Left forelimb (tissue), 1 donor: Measurements from ENCODE around the gene KIAA1549.

Experiments
- DNase-seq: peaks from one replicate; pipeline ENCODE4 v3.0.0-alpha.2; 2018; ENCODE audit warnings: low spot score

Gene KIAA1549

DNA sequence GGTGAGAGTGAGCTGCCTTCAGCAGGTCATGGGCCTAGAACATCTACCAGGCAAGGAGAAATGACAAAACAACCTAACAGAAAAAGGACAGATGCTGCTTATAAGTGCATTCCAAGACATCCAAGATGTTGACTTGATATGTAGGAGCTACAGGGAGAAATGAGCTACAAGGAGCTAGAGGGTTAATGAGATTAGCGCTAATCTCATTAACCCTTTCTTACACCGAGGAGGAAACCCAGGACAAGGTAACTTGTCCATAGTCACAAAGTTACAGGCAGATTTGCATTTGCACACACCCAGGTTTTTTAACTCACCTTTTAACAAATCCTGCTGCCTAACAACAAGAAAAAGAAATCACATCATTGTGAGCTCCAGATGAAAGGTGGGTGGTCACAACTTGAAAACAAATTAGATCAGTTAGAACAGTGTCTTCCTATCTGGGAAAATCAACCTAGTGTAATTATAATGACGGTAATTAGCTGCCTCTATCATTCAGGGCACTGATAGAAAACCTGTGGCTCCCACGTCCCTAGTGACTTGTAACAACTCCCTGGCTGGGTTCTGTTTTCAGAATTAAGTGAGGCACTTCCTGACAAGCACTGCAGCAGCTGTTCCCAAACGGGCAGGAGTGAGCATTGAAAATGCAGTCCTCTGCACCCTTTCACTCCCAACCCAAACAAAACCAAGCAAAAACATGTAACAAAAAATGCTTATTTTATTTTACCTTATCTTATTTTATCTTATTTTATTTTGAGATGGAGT, 5.7 kb downstream of the KIAA1549 start:
- DNase-seq = no peak

DNA sequence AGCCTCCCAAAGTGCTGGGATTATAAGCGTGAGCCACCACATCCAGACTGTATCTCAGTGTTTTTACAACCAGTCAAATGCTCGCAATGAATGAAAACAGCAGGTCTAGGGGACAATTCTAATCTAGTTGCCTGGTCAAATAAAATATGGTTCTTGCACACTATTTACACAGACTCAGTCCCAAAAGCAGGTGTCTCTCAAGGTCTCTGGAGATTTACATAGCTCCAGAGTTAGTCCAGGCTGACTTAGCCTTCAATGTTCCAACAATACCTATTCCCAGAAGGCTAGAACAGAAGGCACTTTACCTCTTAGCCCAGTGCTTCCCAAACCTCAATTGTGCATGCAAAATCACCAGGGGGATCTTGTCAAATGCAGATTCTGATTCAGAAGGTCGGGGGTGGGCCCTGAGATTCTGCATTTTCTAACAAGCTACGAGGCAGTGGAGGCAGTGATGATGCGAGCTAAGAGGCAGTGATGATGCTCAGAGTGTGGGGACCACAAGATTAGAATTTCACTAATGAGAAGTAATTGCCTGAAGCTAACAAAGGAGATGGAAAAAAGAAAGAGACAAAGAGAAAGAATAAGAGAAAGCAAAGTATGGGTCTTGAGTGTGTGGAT, 6.4 kb downstream of the KIAA1549 start:
- no peak for DNase-seq

DNA sequence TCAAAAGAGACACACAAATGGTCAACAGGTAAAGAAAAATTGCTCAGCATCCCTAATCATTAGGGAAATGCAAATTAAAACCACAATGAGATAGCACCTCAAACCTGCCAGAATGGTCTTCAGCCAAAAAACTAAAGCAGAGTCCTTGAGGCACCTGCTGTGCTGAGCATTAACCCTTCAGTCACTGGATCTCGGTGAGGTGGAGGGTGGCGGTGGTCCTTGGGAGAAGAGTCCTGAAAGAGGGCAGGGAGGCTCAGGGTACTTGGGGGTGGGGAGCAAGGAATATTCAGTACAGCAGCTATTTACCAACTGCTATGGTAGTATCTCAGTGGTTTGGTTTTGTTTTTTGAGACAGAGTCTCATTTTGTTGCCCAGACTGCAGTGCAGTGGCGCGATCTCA, 7.1 kb downstream of the KIAA1549 start:
- DNase-seq = no peak

DNA sequence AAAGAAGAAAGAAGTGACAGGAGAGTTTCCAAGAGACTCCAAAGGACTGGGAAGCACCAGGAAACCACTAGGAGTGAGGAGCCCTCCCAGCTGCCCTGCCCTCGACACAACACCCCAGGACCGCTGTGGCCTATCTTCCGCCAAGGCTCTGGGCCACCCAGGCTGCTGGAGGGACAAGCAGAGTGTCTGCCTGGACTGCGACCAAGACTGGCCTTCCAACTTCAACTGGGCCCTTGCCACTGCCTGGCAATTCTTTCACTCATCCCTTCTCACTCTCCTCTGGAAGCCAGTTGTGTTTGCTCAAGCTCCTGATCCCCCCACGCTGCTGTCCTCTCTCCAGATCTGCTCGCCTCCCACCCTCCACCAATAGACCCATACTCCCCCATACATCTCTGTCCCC, 10.2 kb downstream of the KIAA1549 start:
- DNase-seq = no peak

DNA sequence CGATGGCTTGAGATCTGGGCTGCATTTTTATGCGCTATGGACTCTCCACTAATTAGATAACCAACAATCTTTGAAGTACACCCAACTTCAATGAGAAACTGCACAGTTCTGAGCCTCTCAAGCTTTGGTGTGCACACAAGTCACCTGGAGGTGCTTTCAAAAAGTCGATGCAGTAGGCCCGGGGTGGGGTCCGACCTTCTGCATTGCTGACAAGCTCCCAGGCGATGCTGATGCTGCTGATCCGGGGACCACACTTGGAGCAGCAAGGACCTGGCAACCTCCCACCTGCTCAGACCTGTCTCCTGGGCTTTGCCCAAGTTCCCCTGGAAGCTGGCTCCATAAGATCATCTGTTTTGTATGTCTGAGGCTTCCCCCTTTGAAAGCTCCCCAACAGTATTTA, 10.7 kb downstream of the KIAA1549 start:
- no peak for DNase-seq

DNA sequence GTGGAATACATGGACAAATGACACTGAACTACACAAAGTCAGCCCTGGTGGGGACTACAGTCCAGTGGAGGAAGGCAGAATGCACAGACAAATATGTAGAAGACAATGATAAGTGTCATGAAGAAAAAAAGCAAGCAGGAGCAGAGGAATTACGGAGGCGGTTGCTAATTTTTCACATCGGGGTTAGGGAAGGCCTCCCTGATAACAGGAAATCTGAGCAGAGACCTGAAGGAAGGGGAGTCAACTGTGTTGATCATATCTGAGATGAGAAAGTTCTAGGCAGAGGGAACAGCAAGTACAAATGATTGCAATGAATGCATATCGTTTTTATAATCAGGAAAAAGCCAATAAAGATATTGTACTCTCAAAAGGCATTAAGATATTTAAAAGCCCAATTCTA, 14.0 kb downstream of the KIAA1549 start:
- no peak for DNase-seq

DNA sequence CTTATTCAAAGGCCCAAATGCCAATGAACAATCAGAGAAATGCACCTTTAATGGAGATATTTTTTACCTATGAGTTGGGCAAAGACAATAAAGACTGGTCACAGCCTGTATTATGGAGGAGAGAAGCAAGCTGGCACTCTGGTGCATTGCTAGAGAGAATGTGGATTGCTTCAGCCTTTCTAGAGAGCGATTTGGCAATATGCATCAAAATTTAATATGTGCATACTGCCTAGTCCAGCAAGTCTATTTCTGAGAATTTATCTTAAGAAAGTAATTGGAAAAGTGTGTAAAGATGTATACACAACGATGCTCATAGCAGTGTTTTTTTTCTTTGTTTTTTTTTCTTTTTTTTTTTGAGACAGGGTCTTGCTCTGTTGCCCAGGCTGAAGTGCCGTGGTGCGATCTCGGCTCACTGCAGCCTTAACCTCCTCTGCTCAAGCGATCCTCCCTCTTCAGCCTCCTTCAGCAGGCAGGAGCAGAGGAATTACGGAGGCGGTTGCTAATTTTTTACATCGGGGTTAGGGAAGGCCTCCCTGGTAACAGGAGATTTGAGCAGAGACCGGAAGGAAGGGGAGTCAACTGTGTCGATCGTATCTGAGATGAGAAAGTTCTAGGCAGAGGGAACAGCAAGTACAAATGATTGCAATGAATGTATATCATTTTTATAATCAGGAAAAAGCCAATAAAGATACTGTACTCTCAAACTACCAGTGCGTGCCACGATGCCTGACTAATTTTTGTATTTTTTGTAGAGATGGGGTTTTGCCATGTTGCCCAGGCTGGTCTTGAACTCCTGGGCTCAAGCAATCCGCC, 16.4 kb downstream of the KIAA1549 start:
- no peak for DNase-seq

DNA sequence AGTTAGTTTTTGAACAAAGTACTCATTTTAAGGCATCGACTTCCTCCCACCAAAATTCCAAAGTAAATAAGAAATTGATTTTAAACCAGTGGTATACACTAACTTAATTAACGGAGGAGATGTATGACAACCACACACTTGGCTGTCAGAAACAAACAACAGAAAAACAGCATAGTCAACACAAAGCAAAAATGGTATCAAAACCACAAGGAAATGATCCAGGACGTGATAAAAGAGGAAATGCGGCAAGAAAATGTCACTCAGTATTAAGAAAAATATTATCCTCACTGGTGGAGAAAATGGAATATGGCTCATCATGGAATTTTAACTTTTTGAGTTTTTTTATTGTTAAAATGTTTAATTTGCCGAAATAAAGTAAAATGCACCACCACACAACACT, 17.5 kb downstream of the KIAA1549 start:
- no peak for DNase-seq

DNA sequence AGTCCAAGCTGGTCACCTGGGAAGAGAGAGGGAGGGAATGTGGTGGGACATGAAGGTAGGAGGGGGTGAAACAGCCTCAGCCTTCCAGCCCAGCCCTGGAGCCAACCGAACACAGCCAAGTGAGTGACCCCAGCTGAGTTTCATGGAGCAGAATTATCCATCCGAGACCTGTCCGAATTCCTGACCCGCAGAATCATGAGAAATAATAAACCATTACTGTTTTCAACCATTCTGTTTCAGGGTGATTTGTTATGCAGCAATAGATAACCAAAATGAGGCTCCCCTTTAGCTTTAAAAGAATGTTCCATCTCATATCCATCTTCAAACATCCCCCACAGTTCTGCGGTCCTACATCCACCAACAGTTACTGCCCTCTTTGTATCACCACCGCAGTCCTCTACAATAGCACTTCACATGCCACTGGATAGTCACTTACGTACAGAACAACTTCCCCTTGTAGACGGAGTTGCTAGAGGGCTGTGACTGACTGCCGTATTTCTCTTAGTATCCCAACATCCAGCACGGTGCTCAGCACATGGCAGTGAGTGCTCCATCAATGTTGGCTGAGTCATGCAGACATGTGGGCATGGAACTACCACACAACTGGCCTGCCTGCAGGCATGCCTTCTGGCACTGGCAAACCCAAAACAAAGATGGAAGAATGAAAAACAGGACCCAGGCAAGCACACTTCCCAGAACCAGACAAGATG, 18.5 kb downstream of the KIAA1549 start:
- no peak for DNase-seq

DNA sequence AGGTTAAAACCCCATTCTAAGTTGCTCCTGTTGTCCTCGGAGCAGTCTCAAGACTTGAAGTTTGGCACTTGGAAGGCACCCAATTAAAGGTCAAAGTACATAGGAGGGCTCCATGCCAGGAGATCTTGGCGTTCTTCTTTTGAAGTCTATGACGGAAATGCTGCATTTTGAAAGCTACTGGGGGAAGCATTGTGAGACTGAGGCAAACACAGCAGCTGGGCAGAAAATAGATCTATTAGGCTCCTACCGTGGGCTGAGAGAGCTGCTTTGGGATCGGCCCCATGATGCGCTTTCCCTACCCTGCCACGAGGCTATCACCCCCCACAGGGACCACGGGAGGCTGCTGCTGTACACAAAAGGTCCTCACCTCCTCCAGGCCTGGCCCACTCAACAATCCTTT, 20.0 kb downstream of the KIAA1549 start:
- no peak for DNase-seq

DNA sequence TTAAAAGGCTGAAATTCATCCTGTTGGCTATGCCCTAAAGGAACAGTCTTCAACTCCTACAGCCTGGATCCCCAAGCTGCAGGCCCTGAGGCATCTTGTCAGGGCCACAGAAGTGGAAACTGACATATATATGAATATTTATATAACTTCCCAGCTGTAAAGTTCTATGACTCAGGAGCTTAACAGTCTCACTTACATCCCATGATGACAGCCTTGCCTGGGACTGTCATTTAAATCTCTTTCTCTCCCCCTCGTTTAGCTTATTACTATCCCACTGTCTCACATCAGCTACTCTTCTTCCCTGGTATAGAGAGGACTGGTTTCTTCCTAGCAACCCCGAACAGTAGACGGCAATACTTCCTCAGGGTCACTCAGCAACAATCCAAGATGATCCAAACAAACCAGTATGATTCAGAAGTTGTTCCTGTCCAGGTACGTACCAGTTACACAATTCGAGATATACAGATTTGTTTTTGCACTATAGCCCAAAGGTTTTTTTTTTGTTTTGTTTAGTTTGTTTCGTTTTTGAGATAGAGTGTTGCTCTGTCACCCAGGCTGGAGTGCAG, 22.7 kb downstream of the KIAA1549 start:
- DNase-seq = no peak

DNA sequence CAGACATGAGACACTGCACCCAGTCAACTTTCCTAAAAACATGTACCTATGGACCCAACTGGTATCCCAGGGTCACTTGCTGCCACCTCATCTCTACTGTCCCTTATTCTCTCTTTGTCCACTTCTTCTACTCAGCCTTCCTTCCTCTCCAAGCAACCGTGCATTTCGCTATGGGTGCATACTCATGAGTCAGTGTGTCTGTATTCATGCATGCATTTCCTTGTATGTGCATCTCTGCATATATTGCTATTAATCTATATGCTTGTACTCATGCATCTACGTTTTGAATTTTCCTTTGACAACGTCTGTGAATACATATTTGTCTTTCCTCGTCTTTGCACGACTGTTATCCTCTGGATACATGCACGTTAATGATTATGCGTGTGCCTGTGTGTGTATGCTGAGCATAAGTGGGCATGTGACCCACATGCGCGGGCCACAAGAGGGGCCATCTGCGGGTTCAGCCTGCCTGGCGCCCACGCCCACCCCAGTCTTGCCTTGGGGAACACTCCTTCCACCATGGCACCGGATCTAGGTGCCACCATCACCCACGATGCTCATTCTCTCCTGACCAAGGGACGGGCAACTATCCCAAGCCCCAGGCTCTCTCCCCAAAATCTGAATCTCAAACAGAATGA, 23.3 kb downstream of the KIAA1549 start:
- no peak for DNase-seq

DNA sequence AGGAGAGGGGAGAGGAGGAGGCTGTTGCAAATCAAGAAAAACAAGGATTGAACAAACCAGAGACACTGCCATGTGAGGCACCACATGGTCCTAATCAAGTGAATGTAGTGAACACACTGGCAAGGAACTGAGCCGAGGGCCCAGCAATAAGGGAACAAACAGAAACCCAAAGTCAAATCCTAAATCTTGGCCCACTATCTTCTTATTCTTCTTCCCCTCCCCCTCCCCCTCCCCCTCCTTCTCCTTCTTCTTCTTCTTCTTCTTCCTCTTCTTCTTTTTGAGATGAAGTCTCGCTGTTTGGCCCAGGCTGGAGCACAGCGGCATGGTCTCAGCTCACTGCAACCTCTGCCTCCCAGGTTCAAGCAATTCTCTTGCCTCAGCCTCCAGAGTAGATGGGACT, 24.0 kb downstream of the KIAA1549 start:
- no peak for DNase-seq

DNA sequence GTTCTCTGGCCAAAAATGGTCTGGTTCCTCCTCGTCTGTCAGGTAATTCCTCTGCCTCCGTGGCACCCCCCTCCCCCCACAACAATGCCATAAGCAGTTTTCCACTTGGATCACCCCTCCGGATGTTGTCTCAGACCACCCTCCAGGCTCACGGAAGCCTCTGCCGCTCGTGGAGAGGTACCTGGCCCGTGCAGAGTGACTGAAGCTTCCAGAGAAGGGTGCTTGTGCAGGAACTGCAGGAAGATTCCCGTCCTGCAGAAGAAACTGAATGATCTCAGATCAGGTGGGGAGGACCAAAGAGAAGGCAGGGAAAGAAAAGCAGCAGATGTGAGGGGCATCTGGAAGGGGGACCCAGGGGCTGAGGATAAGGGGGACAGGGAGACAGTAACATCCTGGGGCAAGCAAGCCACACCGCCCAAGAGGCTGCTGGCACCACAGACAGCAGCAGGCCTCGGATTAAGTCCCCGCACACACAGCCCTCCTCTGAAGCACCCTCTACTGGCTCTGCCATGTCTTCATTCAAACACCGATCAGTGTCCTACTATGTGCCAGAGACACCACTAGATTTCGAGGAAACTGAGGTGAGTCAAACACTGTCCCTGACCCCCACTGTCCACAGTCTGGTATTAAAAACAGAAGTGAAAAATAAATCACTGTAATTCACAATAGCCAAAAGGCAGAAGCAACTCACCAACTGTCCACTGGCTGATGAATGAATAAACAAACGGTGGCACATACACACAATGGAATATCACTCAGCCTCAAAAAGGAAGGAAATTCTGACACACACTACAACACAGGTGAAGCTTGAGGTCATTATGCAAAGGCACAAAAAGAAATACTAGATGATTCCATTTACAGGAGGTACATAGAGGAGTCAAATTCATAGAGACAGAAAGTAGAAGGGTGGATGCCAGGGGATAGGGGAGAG, 26.4 kb downstream of the KIAA1549 start:
- DNase-seq = no peak

DNA sequence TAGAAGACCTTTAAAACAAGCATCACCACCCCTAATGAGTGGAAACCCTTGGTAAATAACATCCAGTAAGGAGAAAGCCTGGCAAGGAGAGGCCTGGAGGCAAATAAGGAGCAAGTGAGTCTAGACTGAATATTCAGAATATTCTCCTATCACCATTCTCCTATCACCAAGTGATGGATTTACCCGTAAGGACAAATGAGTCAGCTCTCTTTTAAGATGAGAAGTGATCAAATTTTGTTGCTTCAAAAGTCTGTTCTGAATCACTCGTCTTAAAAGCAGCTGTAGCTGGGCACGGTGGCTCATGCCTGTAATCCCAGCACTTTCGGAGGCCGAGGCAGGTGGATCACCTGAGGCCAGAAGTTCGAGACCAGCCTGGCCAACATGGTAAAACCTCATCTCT, 28.4 kb downstream of the KIAA1549 start:
- no peak for DNase-seq

DNA sequence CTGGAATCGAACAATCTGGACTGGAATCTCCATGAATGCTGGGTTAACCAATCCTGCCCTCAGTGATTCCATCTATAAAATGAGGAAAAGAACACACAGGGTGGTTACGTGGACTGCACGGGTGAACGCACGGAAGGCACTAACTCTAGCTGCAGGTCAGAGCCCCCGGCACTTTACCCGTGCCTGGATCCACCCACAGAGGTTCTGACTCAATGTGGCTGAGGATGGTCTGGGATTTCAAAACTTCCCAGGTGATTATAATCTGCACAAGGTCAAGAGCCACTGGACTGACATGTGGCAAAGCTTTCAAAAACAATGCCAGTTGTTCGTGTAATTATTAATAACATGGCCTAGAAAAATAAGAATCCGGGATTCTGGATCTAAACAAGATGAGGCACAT, 29.2 kb downstream of the KIAA1549 start:
- no peak for DNase-seq

DNA sequence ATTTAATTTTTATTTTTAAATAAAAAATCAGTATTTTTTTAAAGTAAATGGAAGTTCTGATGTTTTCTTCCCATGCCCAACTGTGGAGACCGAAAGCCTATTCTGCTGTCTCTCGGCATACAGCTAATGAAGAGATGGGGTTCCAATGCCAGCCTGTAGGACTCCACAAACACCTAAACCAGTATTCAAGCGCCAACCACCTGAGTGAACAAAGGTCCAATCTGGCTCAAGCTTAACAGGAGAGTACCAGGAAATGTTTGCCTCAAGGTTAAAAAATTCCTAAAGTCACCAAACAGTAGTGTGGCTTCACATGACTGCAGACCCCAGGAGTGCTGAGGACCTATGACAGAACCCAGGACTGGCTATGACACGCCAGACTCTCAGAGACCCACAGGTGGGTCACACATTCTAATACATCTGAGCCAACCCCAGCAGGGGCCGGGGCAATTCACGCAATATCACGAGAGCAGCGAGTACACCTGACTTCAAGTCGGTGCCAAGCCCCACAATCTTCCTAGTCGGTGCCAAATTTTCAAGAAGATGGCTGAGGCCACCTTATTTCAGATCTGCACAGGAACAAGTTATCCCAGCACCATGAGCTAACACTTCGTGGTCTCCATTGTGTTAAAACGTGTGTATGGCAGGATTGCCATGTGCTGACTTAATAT, 31.6 kb downstream of the KIAA1549 start:
- DNase-seq = no peak

DNA sequence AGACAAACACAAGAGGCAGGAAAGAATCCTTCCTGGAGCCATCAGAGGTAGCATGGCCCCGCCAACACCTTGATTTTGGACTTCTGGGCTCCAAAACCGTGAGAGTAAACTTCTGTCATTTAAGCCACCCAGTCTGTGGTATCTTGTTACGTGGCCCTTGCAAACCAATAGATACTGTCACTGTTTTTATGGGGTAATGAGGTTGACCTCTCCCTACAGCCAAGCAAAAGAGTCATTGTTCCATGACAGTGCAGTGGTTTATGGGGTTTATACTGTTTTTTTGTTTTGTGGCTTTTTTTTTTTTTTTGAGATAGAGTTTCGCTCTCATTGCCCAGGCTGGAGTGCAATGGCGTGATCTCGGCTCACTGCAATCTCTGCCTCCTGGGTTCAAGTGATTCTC, 32.8 kb downstream of the KIAA1549 start:
- DNase-seq = no peak

DNA sequence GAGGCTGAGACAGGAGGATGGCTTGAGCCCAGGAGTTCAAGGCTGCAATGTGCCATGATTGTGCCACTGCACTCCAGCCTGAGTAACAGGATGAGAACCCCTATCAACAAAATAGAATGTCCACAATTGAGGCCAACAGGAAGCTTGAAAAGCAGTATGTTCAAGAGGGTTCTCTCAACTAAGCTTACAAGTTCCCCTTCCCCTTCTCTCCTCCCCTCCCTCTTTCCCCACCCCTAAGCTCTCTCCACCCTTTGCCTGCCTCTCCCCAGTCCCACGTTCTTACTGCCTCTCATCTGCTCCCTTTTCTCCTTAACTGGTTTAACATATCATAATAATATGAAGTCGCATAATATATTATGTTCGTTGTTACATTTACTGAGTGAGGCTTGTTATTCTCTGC, 35.4 kb downstream of the KIAA1549 start:
- no peak for DNase-seq

DNA sequence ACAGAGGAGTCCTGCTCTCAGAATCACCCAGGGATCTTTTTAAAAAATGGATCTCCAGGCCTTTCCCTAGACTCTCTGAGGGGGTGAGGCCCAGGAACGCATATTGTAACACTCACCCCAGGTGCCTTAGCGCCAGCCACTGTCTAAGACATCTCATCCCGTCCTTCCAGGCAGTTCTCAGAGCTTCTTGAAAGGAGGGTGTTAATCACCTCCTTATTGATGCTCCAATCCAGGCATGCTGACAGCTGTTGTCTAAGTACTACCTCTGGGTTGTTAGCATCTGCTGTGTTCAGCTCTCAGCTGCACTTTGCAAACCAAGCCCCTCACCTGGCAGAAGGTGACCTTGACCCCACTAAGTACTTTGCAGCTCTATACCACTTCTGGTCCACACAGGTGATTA, 36.0 kb downstream of the KIAA1549 start:
- DNase-seq = no peak
